ENCODE measurements around the gene TM9SF1. TPM values are rescaled to one million over a fixed set of nuclear protein-coding genes. Genes with fewer than 3 reads are reported as not detected.

Gene TM9SF1
- total and polyA plus RNA-seq, 4 experiments from 2014 or later = 24.1 to 40.6 (median 32.3) TPM

- Mint-ChIP-seq H3K36me3 (peaks cover 14 to 52% of the 10 kb centered on the region in 2 donors), H3K9me3 (no peaks in the 10 kb centered on the region), H3K4me3 (no peak overlapping the region), H3K27ac (peak overlapping the region in 6 of 7 donors; percentile 32 to 96 (median 86)), H3K27me3 (no peaks in the 10 kb centered on the region), H3K4me1 (peaks cover 32 to 69% (median 50%) of the 10 kb centered on the region in 4 donors)
- peaks cover 36% of the 10 kb centered on the region for H3K4me1 ChIP-seq (ENCODE audit: insufficient read depth, low read length)
- CTCF ChIA-PET (ENCODE audit: partially characterized antibody) = interaction anchor here (1.1 to 1.4 kb wide), 2 partner anchors 29 to 118 kb away, joined by 3 read pairs; partner anchors contain the start of genes CIDEB and IRF9
- intact Hi-C loops (cut with micrococcal nuclease) = no loop called here
- H3K9me3 ChIP-seq (ENCODE audit: control insufficient read depth in 1 of 2, low read length in 2 of 2) = no peaks in the 10 kb centered on the region
- H3K27me3 ChIP-seq (ENCODE audit: insufficient read depth, low read length) = no peaks in the 10 kb centered on the region
- H3K36me3 ChIP-seq (ENCODE audit: insufficient read depth, low read length) = peaks cover 28% of the 10 kb centered on the region
- POLR2A ChIA-PET (ENCODE audit: partially characterized antibody) = interaction anchor here (1.3 kb wide), 1 partner anchor 52 kb away, joined by 3 read pairs; the partner anchor contains the start of gene TINF2
- DNase-seq = peak in 1 of 5 donors; percentile 37
- H3K27ac ChIP-seq (ENCODE audit: low read depth, low read length) = no peak overlapping the region
- no peak overlapping the region for H3K4me3 ChIP-seq (ENCODE audit: low read length in 2 of 2)
Measured at GRCh38 chr14:24190416-24190815, 4.8 kb downstream of the TM9SF1 start.

- Mint-ChIP-seq H3K27me3 (no peaks in the 10 kb centered on the region), H3K27ac (peak overlapping the region; percentile 93 to 96 (median 96)), H3K36me3 (peaks cover 14 to 47% of the 10 kb centered on the region in 2 donors), H3K9me3 (no peaks in the 10 kb centered on the region), H3K4me1 (peaks cover 26 to 63% (median 43%) of the 10 kb centered on the region in 4 donors), H3K4me3 (peak overlapping the region in 1 of 8 donors; percentile 96)
- DNase-seq = no peak
- Histone ChIP-seq H3K27me3 (ENCODE audit: insufficient read depth, low read length) (no peaks in the 10 kb centered on the region), H3K9me3 (ENCODE audit: control insufficient read depth in 1 of 2, low read length in 2 of 2) (no peaks in the 10 kb centered on the region), H3K4me1 (ENCODE audit: insufficient read depth, low read length) (peaks cover 30% of the 10 kb centered on the region), H3K36me3 (ENCODE audit: insufficient read depth, low read length) (peaks cover 38% of the 10 kb centered on the region), H3K4me3 (ENCODE audit: low read length in 2 of 2) (no peak overlapping the region), H3K27ac (ENCODE audit: low read depth, low read length) (peak overlapping the region; percentile 80)
- ChIA-PET POLR2A (ENCODE audit: partially characterized antibody) (interaction anchor here (0.9 to 5.6 kb wide), 21 partner anchors 10 to 150 kb away, joined by 3 to 75 read pairs (median 6); partner anchors contain the start of genes CHMP4A, DCAF11, GMPR2 and IRF9), CTCF (ENCODE audit: partially characterized antibody) (interaction anchor here (0.6 to 3.9 kb wide), 9 partner anchors 24 to 119 kb away, joined by 3 to 15 read pairs (median 4); partner anchors contain the start of genes CHMP4A, CIDEB, IRF9 and MDP1)
- intact Hi-C loops (cut with micrococcal nuclease) = loop anchor here (2.0 kb wide), 1 partner anchor 53 kb away; the partner anchor contains the start of gene TINF2
Measured at GRCh38 chr14:24189460-24189859, 5.8 kb downstream of the TM9SF1 start.

- Mint-ChIP-seq H3K4me3 (peak overlapping the region in 7 of 8 donors; percentile 91 to 96 (median 93)), H3K4me1 (peaks cover 22 to 59% (median 38%) of the 10 kb centered on the region in 4 donors), H3K9me3 (no peaks in the 10 kb centered on the region), H3K27ac (peak overlapping the region; percentile 93 to 96 (median 96)), H3K36me3 (peaks cover 14 to 47% of the 10 kb centered on the region in 2 donors), H3K27me3 (no peaks in the 10 kb centered on the region)
- Histone ChIP-seq H3K9me3 (ENCODE audit: control insufficient read depth in 1 of 2, low read length in 2 of 2) (no peaks in the 10 kb centered on the region), H3K4me3 (ENCODE audit: low read length in 2 of 2) (no peak overlapping the region), H3K4me1 (ENCODE audit: insufficient read depth, low read length) (peaks cover 26% of the 10 kb centered on the region), H3K27me3 (ENCODE audit: insufficient read depth, low read length) (no peaks in the 10 kb centered on the region), H3K27ac (ENCODE audit: low read depth, low read length) (peak overlapping the region; percentile 80), H3K36me3 (ENCODE audit: insufficient read depth, low read length) (peaks cover 42% of the 10 kb centered on the region)
- ChIA-PET CTCF (ENCODE audit: partially characterized antibody) (interaction anchor here (0.6 to 3.9 kb wide), 10 partner anchors 25 to 119 kb away, joined by 3 to 15 read pairs (median 4); partner anchors contain the start of genes CHMP4A, CIDEB, IRF9 and MDP1), POLR2A (ENCODE audit: partially characterized antibody) (interaction anchor here (0.8 to 5.6 kb wide), 26 partner anchors 10 to 241 kb away, joined by 3 to 75 read pairs (median 5); partner anchors contain the start of genes CBLN3, CHMP4A, DCAF11 and EMC9)
- no peak for DNase-seq
- intact Hi-C loops (cut with micrococcal nuclease) = loop anchor here (2.0 kb wide), 1 partner anchor 54 kb away; the partner anchor contains the start of gene TINF2
Measured at GRCh38 chr14:24189059-24189375, 6.2 kb downstream of the TM9SF1 start.

DNA sequence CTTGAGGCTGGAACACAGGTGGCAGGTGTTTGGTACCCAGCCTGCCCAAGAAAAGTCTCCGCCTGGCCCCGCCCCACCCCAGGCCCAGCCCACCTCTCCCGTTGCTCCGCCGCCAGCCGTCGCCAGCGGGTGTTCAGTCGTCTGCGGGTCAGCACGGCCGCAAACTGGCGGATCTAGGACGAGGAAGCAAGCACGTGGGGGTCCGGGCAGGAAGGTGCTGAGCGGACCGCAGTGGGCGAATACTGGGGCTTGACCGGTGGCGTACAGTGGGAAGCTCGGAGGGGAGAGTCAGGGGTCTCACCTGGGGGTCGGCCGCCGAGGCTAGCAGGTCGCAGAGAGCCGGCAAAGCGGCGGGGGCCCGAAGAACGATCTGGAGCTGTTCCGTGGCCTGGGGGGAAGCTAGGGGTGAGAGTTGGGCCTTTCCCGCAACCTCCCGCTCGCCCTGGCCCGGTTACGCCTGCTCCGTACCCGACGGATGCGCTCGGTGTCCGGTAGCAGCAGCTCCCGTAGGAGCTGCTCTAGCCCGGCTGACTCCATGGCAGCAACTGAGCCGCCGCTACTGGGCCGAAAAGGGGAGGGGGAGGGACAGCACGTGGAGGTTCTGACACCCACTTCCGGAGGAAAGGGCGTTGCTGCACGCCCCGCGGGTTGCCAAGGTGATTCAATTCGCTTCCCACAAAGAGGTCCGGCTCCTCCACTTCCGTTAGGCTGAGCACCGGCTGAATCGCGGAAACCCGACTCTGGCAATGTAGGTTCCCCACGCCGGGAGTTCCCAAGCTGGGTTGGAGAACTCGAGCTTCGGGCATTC lies 6.8 kb downstream of the TM9SF1 start, which contains the start of gene IPO4:
IPO4 (minus strand) TSS at position 566 of the 808 bp plus-strand sequence; CDS start at position 537, 29 bp downstream.
- peak; percentile 92 to 98 (median 95) for DNase-seq
- H3K4me3 Mint-ChIP-seq = peak within 1 kb of the TSS; percentile 90 to 96 (median 93)
- ChIA-PET POLR2A (ENCODE audit: partially characterized antibody) (interaction anchor here (0.8 to 5.6 kb wide), 28 partner anchors 10 to 241 kb away, joined by 3 to 75 read pairs (median 5); partner anchors contain the start of genes CBLN3, CHMP4A, DCAF11 and EMC9), CTCF (ENCODE audit: partially characterized antibody) (interaction anchor here (0.6 to 3.9 kb wide), 9 partner anchors 25 to 82 kb away, joined by 3 to 15 read pairs (median 4); partner anchors contain the start of genes CHMP4A, IRF9, MDP1 and RNF31)
- peaks cover 14 to 50% of the 10 kb centered on the region in 2 donors for H3K36me3 Mint-ChIP-seq
- H3K27ac Mint-ChIP-seq = peak within 1 kb of the TSS; percentile 93 to 96 (median 96)
- H3K4me1 ChIP-seq (ENCODE audit: insufficient read depth, low read length) = peaks cover 23% of the 10 kb centered on the region
- H3K4me1 Mint-ChIP-seq = peaks cover 20 to 56% (median 36%) of the 10 kb centered on the region in 4 donors
- peaks cover 43% of the 10 kb centered on the region for H3K36me3 ChIP-seq (ENCODE audit: insufficient read depth, low read length)
- H3K27me3 Mint-ChIP-seq = no peaks in the 10 kb centered on the region
- peak within 1 kb of the TSS; percentile 80 for H3K27ac ChIP-seq (ENCODE audit: low read depth, low read length)
- H3K9me3 ChIP-seq (ENCODE audit: control insufficient read depth in 1 of 2, low read length in 2 of 2) = no peaks in the 10 kb centered on the region
- H3K4me3 ChIP-seq (ENCODE audit: low read length in 2 of 2) = peak within 1 kb of the TSS; percentile 31 to 90
- intact Hi-C loops (cut with micrococcal nuclease) = loop anchor here (1.0 to 2.0 kb wide), 7 partner anchors 17 to 74 kb away; partner anchors contain the start of genes CHMP4A, DCAF11, GMPR2 and IRF9
- no peaks in the 10 kb centered on the region for H3K27me3 ChIP-seq (ENCODE audit: insufficient read depth, low read length)
- no peaks in the 10 kb centered on the region for H3K9me3 Mint-ChIP-seq

DNA sequence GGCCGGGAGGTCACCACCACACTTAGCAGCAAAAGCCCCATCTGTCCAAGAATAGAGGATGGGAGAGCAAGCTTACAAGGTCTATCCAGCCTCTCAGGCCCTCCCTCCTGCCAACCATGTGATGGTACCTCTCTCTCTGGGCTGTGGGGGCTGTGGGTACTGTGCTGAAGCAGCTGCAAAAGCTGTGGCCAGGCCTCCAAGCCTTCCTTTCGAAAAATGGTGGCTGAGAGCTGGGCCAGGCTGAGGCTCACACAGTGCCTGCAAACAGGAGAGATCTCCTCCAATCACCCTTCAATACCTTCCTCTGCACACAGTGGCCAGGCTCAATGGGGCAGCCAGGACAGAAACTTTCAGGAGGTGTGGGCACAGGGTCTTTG lies 7.7 kb downstream of the TM9SF1 start:
- ChIA-PET POLR2A (ENCODE audit: partially characterized antibody) (interaction anchor here (1.0 to 5.6 kb wide), 11 partner anchors 8 to 73 kb away, joined by 3 to 75 read pairs (median 22); partner anchors contain the start of genes CHMP4A, DCAF11, IRF9 and MDP1), CTCF (ENCODE audit: partially characterized antibody) (interaction anchor here (0.8 to 3.9 kb wide), 3 partner anchors 26 to 29 kb away, joined by 3 to 15 read pairs (median 11); partner anchors contain the start of genes CHMP4A, IRF9 and MDP1)
- no peaks in the 10 kb centered on the region for H3K27me3 ChIP-seq (ENCODE audit: insufficient read depth, low read length)
- H3K27me3 Mint-ChIP-seq = no peaks in the 10 kb centered on the region
- DNase-seq = no peak
- H3K4me1 Mint-ChIP-seq = peaks cover 17 to 50% (median 31%) of the 10 kb centered on the region in 4 donors
- H3K4me1 ChIP-seq (ENCODE audit: insufficient read depth, low read length) = peaks cover 23% of the 10 kb centered on the region
- no peaks in the 10 kb centered on the region for H3K9me3 Mint-ChIP-seq
- H3K36me3 Mint-ChIP-seq = peaks cover 12 to 54% of the 10 kb centered on the region in 2 donors
- intact Hi-C loops (cut with micrococcal nuclease) = no loop called here
- no peaks in the 10 kb centered on the region for H3K9me3 ChIP-seq (ENCODE audit: control insufficient read depth in 1 of 2, low read length in 2 of 2)
- H3K36me3 ChIP-seq (ENCODE audit: insufficient read depth, low read length) = peaks cover 41% of the 10 kb centered on the region
- H3K4me3 Mint-ChIP-seq = peak overlapping the region; percentile 90 to 96 (median 93)
- H3K27ac Mint-ChIP-seq = peak overlapping the region; percentile 93 to 96 (median 96)
- H3K4me3 ChIP-seq (ENCODE audit: low read length in 2 of 2) = peak overlapping the region in 1 of 2 donors; percentile 90
- peak overlapping the region; percentile 80 for H3K27ac ChIP-seq (ENCODE audit: low read depth, low read length)

- Histone ChIP-seq H3K9me3 (ENCODE audit: control insufficient read depth in 1 of 2, low read length in 2 of 2) (no peaks in the 10 kb centered on the region), H3K4me3 (ENCODE audit: low read length in 2 of 2) (no peak overlapping the region), H3K27ac (ENCODE audit: low read depth, low read length) (no peak overlapping the region), H3K36me3 (ENCODE audit: insufficient read depth, low read length) (peaks cover 36% of the 10 kb centered on the region), H3K4me1 (ENCODE audit: insufficient read depth, low read length) (peaks cover 23% of the 10 kb centered on the region), H3K27me3 (ENCODE audit: insufficient read depth, low read length) (no peaks in the 10 kb centered on the region)
- DNase-seq = no peak
- ChIA-PET POLR2A (ENCODE audit: partially characterized antibody) (interaction anchor here (1.0 to 5.6 kb wide), 9 partner anchors 9 to 73 kb away, joined by 3 to 75 read pairs (median 22); partner anchors contain the start of genes CHMP4A, DCAF11, IRF9 and MDP1), CTCF (ENCODE audit: partially characterized antibody) (interaction anchor here (0.8 to 3.9 kb wide), 3 partner anchors 25 to 29 kb away, joined by 3 to 15 read pairs (median 11); partner anchors contain the start of genes CHMP4A, IRF9 and MDP1)
- peaks cover 8 to 52% of the 10 kb centered on the region in 2 donors for H3K36me3 Mint-ChIP-seq
- no peaks in the 10 kb centered on the region for H3K9me3 Mint-ChIP-seq
- H3K4me1 Mint-ChIP-seq = peaks cover 15 to 44% (median 27%) of the 10 kb centered on the region in 4 donors
- no peaks in the 10 kb centered on the region for H3K27me3 Mint-ChIP-seq
- peak overlapping the region; percentile 36 to 96 (median 70) for H3K4me3 Mint-ChIP-seq
- H3K27ac Mint-ChIP-seq = peak overlapping the region in 6 of 7 donors; percentile 53 to 96 (median 80)
- intact Hi-C loops (cut with micrococcal nuclease) = no loop called here
Measured at GRCh38 chr14:24186831-24187538, 8.3 kb downstream of the TM9SF1 start.

All from CD4-positive, alpha-beta memory T cell (primary cell).